K562 (cell line): ENCODE measurements around the gene WDR93. TPM values are rescaled to one million over a fixed set of nuclear protein-coding genes. Genes with fewer than 3 reads are reported as not detected.

ENCODE experiments used
- ATAC-seq: fragments of 200-7000 bp; cut with Tn5 transposase; 3 replicates; pipeline ENCODE4 v1.9.1; 2020; ENCODE audit warnings: moderate library complexity
- BruUV-seq: library from RNA; stranded (reverse); fragments of 400-500 nt; replicated peaks from 2 replicates; lab custom pipeline; 2021; lab: Mats Ljungman, UMichigan
- CTCF ChIA-PET: fragments of 300-600 bp; formaldehyde crosslinking; extraction: SDS; loops from one replicate; lab custom pipeline; 2021; ENCODE audit warnings: low intra/inter-chr PET ratio; lab: Yijun Ruan, JAX
- POLR2A ChIA-PET: fragments of 300-600, 350-650 bp; sonication (Branson Sonifier 250); formaldehyde crosslinking; extraction: SDS; loops from one replicate; lab custom pipeline; 2021; ENCODE audit warnings: antibody characterized with exemption, inconsistent platforms; lab: Yijun Ruan, JAX
- DNase-seq, 4 experiments: peaks; one replicate each; pipeline versions ENCODE4 v3.0.0 to v3.0.0-alpha.2; 2011 to 2018; ENCODE audit warnings: low spot score in 3 of 4, mixed read lengths in 3 of 4; ENCODE audit errors: extremely low read depth in 1 of 4
- FAIRE-seq: peaks from 2 replicates; lab custom pipeline; 2011; peaks lifted over from hg19 to GRCh38; lab: Jason Lieb, UNC
- H2AFZ ChIP-seq: 2 replicates; pipeline ENCODE4 v1.6.0; 2011; ENCODE audit warnings: low read depth, low read length, control low read depth, inconsistent platforms
- H3K27ac ChIP-seq: fragments of 200-600 bp; 3 replicates; pipeline ENCODE4 v1.8.0; 2011; ENCODE audit warnings: low read depth, mild to moderate bottlenecking, control low read depth, inconsistent platforms, low read length, moderate library complexity, mixed read lengths; ENCODE audit errors: extremely low read depth
- H3K27me3 ChIP-seq, 2 experiments: fragments of 300-600 bp in 1 of 2; 2 replicates in 1 of 2; 3 replicates in 1 of 2; pipeline versions ENCODE4 v1.6.0 to v1.8.0; 2011; ENCODE audit warnings: inconsistent platforms in 2 of 2, low read length in 2 of 2, mild to moderate bottlenecking in 1 of 2, mixed read lengths in 1 of 2, moderate library complexity in 1 of 2; ENCODE audit not compliant: control insufficient read depth in 2 of 2, insufficient read depth in 2 of 2
- H3K36me3 ChIP-seq: fragments of 300-600 bp; 3 replicates; pipeline ENCODE4 v1.8.0; 2011; ENCODE audit warnings: mild to moderate bottlenecking, low read length, inconsistent platforms; ENCODE audit not compliant: control insufficient read depth, insufficient read depth
- H3K4me1 ChIP-seq, 2 experiments: fragments of 200-600 bp in 1 of 2; replicated peaks in 1 of 2; 2 replicates in 1 of 2; 3 replicates in 1 of 2; pipeline versions ENCODE4 v1.5.1 to v1.8.0; 2011; ENCODE audit warnings: inconsistent platforms in 2 of 2, low read length in 2 of 2, mild to moderate bottlenecking in 1 of 2, mixed read lengths in 1 of 2, moderate library complexity in 1 of 2; ENCODE audit not compliant: control insufficient read depth in 2 of 2, insufficient read depth in 2 of 2
- H3K4me2 ChIP-seq: 2 replicates; pipeline ENCODE4 v1.6.1; 2011; ENCODE audit warnings: low read length, control low read depth, inconsistent platforms, mixed read lengths; ENCODE audit not compliant: insufficient read depth
- H3K4me3 ChIP-seq: fragments of 200-600 bp; sonication (generic), shearing (Covaris generic); 2 replicates; pipeline ENCODE4 v1.5.1; 2016; ENCODE audit warnings: control low read depth, inconsistent platforms
- H3K79me2 ChIP-seq: fragments of 200-600 bp; 3 replicates; pipeline ENCODE4 v1.8.0; 2011; ENCODE audit warnings: low read length, inconsistent platforms; ENCODE audit not compliant: control insufficient read depth, insufficient read depth
- H3K9ac ChIP-seq, 2 experiments: 2 replicates each; pipeline versions ENCODE4 v1.6.0 to v1.6.1; 2011; ENCODE audit warnings: low read depth in 2 of 2, low read length in 2 of 2, control low read depth in 1 of 2, inconsistent platforms in 1 of 2, mild to moderate bottlenecking in 1 of 2, mixed read lengths in 1 of 2; ENCODE audit not compliant: insufficient read depth in 1 of 2
- H3K9me1 ChIP-seq: one replicate; pipeline ENCODE4 v1.6.0; 2011; ENCODE audit warnings: inconsistent platforms, mild to moderate bottlenecking, low read length, moderate library complexity; ENCODE audit not compliant: control insufficient read depth, insufficient read depth
- H3K9me3 ChIP-seq: replicated peaks from 2 replicates; pipeline ENCODE4 v1.5.1; 2011; ENCODE audit warnings: low read depth, low read length, inconsistent platforms; ENCODE audit not compliant: control insufficient read depth, insufficient read depth
- H4K20me1 ChIP-seq: replicated peaks from 2 replicates; pipeline ENCODE4 v1.6.1; 2011; ENCODE audit warnings: low read length, inconsistent platforms, mixed read lengths; ENCODE audit not compliant: control insufficient read depth, insufficient read depth
- ESRRA ChIP-seq: fragments of 450-650 bp; IDR thresholded peaks from 2 replicates; pipeline ENCODE4 v1.6.1; 2014; ENCODE audit warnings: low read depth, mild to moderate bottlenecking, moderate library complexity, borderline replicate concordance
- FOXA1 ChIP-seq: fragments of 450-650 bp; IDR thresholded peaks from 2 replicates; pipeline ENCODE4 v1.6.1; 2016; ENCODE audit warnings: mild to moderate bottlenecking, borderline replicate concordance
- IFI16 ChIP-seq: fragments of 250-450 bp; sonication (Bioruptor Pico); IDR thresholded peaks from 2 replicates; pipeline ENCODE4 v2.1.2; 2022; ENCODE audit warnings: mild to moderate bottlenecking, inconsistent platforms
- NFIX ChIP-seq: fragments of 250-450 bp; sonication (Bioruptor Pico); IDR thresholded peaks from 2 replicates; pipeline ENCODE4 v1.4.0; 2020; ENCODE audit warnings: low read depth, mild to moderate bottlenecking, moderate library complexity
- PPARD ChIP-seq: fragments of 250-450 bp; sonication (Bioruptor Pico); IDR thresholded peaks from 2 replicates; pipeline ENCODE4 v1.8.0; 2022; ENCODE audit warnings: inconsistent platforms, mild to moderate bottlenecking, moderate library complexity
- PURB ChIP-seq: sonication (generic); formaldehyde crosslinking; IDR thresholded peaks from 2 replicates; pipeline ENCODE4 v1.9.0; 2021; ENCODE audit warnings: low read depth, mild to moderate bottlenecking, missing genetic modification reagents
- RHOXF2B ChIP-seq: fragments of 250-450 bp; sonication (Bioruptor Pico); conservative IDR thresholded peaks from 2 replicates; pipeline ENCODE4 v1.5.1; 2021
- SIN3B ChIP-seq: fragments of 450-650 bp; IDR thresholded peaks from 2 replicates; pipeline ENCODE4 v1.6.1; 2017; ENCODE audit warnings: low read depth, mild to moderate bottlenecking, moderate library complexity
- STAG1 ChIP-seq: sonication (generic); formaldehyde crosslinking; IDR thresholded peaks from 2 replicates; pipeline ENCODE4 v1.5.0; 2020; ENCODE audit warnings: missing genetic modification reagents, borderline replicate concordance
- ZNF444 ChIP-seq: fragments of 250-450 bp; sonication (Bioruptor Pico); IDR thresholded peaks from 2 replicates; pipeline ENCODE4 v1.4.0; 2020; ENCODE audit warnings: mild to moderate bottlenecking, moderate library complexity
- ZNF717 ChIP-seq: fragments of 250-450 bp; sonication (Bioruptor Pico); IDR thresholded peaks from 2 replicates; pipeline ENCODE4 v1.5.0; 2021
- WGBS: fragments of 100-300 bp; shearing (Covaris generic); methylation state at CpG from one replicate; pipeline ENCODE4 v1.1.6; 2016; ENCODE audit warnings: low coverage, mixed read lengths; ENCODE audit not compliant: insufficient coverage; ENCODE audit errors: missing lambda C conversion rate; 5-methylcytosine and 5-hydroxymethylcytosine counted together
- in situ Hi-C: fragments of 300-500 bp; cut with MboI; formaldehyde crosslinking; loops from 4 replicates; pipeline ENCODE4 v1.15.0; 2018; ENCODE audit warnings: inconsistent platforms, mixed read lengths
- intact Hi-C: fragments of 100-400 bp; cut with micrococcal nuclease; formaldehyde crosslinking; loops from 2 replicates; pipeline ENCODE4 v1.14.2; 2022
- polyA plus RNA-seq, 8 experiments: library from polyadenylated mRNA; depleted of rRNA in 4 of 8; stranded (reverse) in 5 of 8; unstranded in 3 of 8; fragments of >200 nt; fragmentation: Nextera tagmentation in 2 of 8; fragmentation: Illumina TruSeq in 1 of 8; extraction: Ambion mirVana in 2 of 8; extraction: Trizol in 1 of 8; gene quantifications; 2 replicates each; pipeline versions ENCODE4 v1.2.1 to v1.2.3, GENCODE V29; 2011 to 2014; ENCODE audit warnings: inconsistent platforms in 1 of 8, missing spikeins in 1 of 8
- total RNA-seq, 7 experiments: library from RNA; depleted of rRNA in 6 of 7; stranded (reverse); fragments of >200 nt in 6 of 7; fragmentation: Illumina TruSeq in 2 of 7; extraction: Trizol in 2 of 7; gene quantifications; 2 replicates each; pipeline versions ENCODE4 v1.2.1 to v1.2.3, GENCODE V29; 2011 to 2021; ENCODE audit warnings: low replicate concordance in 1 of 7
- TF ChIP-seq, protein P1 (sequence below), 3 experiments: fragments of 200-800 bp in 1 of 3; sonication (Bioruptor generic) in 1 of 3; sonication (generic) in 1 of 3; formaldehyde crosslinking in 1 of 3; IDR thresholded peaks; 2 replicates each; pipeline versions ENCODE4 v1.6.1 to v1.8.0; 2016 to 2022; ENCODE audit warnings: mild to moderate bottlenecking in 2 of 3, missing compliant biosample characterization in 2 of 3, missing genetic modification characterization in 2 of 3, missing genetic modification reagents in 1 of 3
- TF ChIP-seq, protein P2 (sequence below): sonication (generic); formaldehyde crosslinking; IDR thresholded peaks from 2 replicates; pipeline ENCODE4 v1.8.0; 2023; ENCODE audit warnings: missing genetic modification reagents, mild to moderate bottlenecking, borderline replicate concordance
- TF ChIP-seq, protein P3 (sequence below): IDR thresholded peaks from 2 replicates; pipeline ENCODE4 v1.6.1; 2014; ENCODE audit warnings: antibody characterized with exemption

Gene WDR93
- total and polyA plus RNA-seq, 9 of the 15 experiments (the other 6 are each of a cell fraction or from before 2014, with no cell fraction given) = not detected

DNA sequence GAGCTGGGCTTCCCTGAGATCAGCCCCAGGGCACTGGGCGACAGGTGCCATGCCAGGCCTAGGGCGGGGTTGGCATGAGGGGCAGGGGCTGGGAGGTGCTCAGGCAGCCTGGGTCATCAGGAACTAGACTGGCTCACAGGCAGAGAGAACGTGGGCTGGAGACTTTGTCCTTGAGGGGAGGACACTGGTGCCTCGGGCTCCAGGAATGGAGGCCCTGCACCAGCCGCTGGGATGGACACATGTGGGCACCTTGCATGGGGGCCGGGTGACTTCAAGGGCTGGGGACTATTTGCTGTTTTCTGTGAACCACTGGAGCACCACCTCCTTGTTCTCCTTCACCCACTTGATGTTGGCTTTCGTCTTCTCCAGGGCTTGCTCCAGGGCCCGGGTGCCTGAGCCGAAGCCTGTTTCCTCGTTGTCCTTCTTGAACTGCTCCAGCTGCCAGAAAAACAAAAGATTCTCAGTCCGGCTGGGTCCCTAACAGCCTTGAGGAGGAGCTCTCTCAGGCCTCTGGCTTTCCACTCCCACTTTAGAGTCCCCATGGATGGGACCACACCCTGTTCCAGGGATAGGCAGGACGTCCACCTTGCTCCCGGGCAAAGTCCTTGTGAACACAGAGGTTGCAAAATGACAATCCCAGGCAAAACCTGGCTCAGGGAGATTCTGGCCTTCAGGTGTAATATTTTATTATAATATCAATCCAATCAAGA is 94.6 kb downstream of the WDR93 start:
- BruUV-seq = no TSS peak
- CTCF ChIA-PET = no interaction called here
- no peaks in the 10 kb centered on the region for H3K79me2 ChIP-seq
- POLR2A ChIA-PET = interaction anchor here (0.5 to 1.4 kb wide), 3 partner anchors 10 to 108 kb away, joined by 4 read pairs; partner anchors contain the start of gene AP3S2
- no peaks in the 10 kb centered on the region for H3K27me3 ChIP-seq
- H3K9ac ChIP-seq = peak overlapping the region in 1 of 2 experiments; percentile 41; a peak in 1 of 4 replicates
- FAIRE-seq (no peak), DNase-seq (no peak), ATAC-seq (no peak)
- no peak overlapping the region for H3K4me3 ChIP-seq
- peaks cover 35 to 36% of the 10 kb centered on the region in 2 experiments for H3K4me1 ChIP-seq
- in situ Hi-C loops = loop anchor here (10.0 kb wide), 1 partner anchor 450 kb away; the partner anchor contains the start of genes CIB1 and GDPGP1
- H3K4me2 ChIP-seq = no peak overlapping the region
- no peaks in the 10 kb centered on the region for H3K9me1 ChIP-seq
- no peaks in the 10 kb centered on the region for H4K20me1 ChIP-seq
- no peak overlapping the region for H2AFZ ChIP-seq
- intact Hi-C loops = no loop called here
- H3K36me3 ChIP-seq = no peaks in the 10 kb centered on the region
- no peaks in the 10 kb centered on the region; the same call in 1 of the 2 replicates for H3K9me3 ChIP-seq
- no peak overlapping the region for H3K27ac ChIP-seq
- 67% methylated on average over 13 of the region's 13 CpGs for WGBS
- no peak for TF ChIP-seq PPARD
- no peak for TF ChIP-seq ZNF444 (CRISPR knock-in tag)
- no peak for TF ChIP-seq NFIX (CRISPR knock-in tag)
- TF ChIP-seq, protein P1, sequence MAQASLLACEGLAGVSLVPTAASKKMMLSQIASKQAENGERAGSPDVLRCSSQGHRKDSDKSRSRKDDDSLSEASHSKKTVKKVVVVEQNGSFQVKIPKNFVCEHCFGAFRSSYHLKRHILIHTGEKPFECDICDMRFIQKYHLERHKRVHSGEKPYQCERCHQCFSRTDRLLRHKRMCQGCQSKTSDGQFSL (CRISPR knock-in tag; IDR thresholded peaks at IDR 0.05) = no peak
- TF ChIP-seq, protein P1 (tag; IDR thresholded peaks at IDR 0.05) = no peak
- TF ChIP-seq SIN3B = no peak
- TF ChIP-seq STAG1 (CRISPR knock-in tag) = no peak
- TF ChIP-seq RHOXF2B (CRISPR knock-in tag) = no peak
- TF ChIP-seq IFI16 (CRISPR knock-in tag) = no peak
- TF ChIP-seq, protein P2, sequence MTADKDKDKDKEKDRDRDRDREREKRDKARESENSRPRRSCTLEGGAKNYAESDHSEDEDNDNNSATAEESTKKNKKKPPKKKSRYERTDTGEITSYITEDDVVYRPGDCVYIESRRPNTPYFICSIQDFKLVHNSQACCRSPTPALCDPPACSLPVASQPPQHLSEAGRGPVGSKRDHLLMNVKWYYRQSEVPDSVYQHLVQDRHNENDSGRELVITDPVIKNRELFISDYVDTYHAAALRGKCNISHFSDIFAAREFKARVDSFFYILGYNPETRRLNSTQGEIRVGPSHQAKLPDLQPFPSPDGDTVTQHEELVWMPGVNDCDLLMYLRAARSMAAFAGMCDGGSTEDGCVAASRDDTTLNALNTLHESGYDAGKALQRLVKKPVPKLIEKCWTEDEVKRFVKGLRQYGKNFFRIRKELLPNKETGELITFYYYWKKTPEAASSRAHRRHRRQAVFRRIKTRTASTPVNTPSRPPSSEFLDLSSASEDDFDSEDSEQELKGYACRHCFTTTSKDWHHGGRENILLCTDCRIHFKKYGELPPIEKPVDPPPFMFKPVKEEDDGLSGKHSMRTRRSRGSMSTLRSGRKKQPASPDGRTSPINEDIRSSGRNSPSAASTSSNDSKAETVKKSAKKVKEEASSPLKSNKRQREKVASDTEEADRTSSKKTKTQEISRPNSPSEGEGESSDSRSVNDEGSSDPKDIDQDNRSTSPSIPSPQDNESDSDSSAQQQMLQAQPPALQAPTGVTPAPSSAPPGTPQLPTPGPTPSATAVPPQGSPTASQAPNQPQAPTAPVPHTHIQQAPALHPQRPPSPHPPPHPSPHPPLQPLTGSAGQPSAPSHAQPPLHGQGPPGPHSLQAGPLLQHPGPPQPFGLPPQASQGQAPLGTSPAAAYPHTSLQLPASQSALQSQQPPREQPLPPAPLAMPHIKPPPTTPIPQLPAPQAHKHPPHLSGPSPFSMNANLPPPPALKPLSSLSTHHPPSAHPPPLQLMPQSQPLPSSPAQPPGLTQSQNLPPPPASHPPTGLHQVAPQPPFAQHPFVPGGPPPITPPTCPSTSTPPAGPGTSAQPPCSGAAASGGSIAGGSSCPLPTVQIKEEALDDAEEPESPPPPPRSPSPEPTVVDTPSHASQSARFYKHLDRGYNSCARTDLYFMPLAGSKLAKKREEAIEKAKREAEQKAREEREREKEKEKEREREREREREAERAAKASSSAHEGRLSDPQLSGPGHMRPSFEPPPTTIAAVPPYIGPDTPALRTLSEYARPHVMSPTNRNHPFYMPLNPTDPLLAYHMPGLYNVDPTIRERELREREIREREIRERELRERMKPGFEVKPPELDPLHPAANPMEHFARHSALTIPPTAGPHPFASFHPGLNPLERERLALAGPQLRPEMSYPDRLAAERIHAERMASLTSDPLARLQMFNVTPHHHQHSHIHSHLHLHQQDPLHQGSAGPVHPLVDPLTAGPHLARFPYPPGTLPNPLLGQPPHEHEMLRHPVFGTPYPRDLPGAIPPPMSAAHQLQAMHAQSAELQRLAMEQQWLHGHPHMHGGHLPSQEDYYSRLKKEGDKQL (CRISPR knock-in tag) = no peak
- no peak for TF ChIP-seq FOXA1
- TF ChIP-seq ESRRA = no peak
- no peak for TF ChIP-seq PURB (CRISPR knock-in tag)
- TF ChIP-seq, protein P3, sequence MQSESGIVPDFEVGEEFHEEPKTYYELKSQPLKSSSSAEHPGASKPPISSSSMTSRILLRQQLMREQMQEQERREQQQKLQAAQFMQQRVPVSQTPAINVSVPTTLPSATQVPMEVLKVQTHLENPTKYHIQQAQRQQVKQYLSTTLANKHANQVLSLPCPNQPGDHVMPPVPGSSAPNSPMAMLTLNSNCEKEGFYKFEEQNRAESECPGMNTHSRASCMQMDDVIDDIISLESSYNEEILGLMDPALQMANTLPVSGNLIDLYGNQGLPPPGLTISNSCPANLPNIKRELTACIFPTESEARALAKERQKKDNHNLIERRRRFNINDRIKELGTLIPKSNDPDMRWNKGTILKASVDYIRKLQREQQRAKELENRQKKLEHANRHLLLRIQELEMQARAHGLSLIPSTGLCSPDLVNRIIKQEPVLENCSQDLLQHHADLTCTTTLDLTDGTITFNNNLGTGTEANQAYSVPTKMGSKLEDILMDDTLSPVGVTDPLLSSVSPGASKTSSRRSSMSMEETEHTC = no peak
- TF ChIP-seq ZNF717 (CRISPR knock-in tag) = no peak
